Measurements from ENCODE around the gene ANXA6.

The ANXA6 gene

DNA sequence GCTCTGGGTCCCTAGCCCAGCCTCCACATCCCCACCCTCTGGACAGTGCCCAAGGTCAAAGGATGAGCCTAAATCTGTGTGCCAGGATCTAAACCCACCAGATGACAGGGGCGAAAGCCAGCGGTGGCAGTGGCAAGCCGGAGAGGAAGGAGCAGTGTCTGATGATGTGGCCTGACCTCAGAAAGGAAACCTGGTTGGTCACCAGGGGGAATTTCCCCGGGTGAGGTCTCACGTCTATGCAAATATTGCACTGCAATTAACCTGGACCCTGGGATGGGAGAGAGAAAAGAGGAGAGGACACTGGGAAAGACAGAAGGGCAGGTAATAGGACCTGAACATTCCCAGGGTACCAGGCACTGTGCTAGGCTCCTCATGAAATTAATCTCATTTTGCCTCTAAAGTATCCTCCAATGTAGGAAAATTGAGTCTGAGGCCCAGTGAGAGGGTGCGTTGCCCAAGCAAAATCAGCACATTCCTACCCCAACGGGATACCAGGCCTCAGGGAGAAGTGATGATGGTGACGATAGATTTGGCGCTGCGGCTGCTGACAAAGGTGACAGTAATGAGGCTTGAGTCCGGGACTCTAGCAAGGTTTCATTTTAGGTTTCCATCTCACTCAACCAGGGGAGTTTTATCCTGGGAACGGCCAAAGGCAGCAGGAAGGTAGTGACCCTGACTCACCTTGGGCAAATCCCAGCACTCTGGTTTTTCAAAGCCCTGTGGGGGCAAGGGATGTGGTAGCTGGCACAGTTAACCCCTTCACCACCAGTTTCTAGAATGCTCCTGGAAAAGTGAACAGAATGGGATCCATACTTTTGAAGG, 63.3 kb downstream of the ANXA6 start:
- ChIA-PET CTCF (interaction anchor here (1.1 kb wide), 1 partner anchor 21 kb away, joined by 7 read pairs; no protein-coding TSS in a partner anchor), POLR2A (no interaction called here)
- no peak for TF ChIP-seq KLF16 (tag by site-specific recombination; IDR thresholded peaks at IDR 0.05)
- no peak for TF ChIP-seq ZNF175 (tag by site-specific recombination; IDR thresholded peaks at IDR 0.05)
- TF ChIP-seq, protein P1, sequence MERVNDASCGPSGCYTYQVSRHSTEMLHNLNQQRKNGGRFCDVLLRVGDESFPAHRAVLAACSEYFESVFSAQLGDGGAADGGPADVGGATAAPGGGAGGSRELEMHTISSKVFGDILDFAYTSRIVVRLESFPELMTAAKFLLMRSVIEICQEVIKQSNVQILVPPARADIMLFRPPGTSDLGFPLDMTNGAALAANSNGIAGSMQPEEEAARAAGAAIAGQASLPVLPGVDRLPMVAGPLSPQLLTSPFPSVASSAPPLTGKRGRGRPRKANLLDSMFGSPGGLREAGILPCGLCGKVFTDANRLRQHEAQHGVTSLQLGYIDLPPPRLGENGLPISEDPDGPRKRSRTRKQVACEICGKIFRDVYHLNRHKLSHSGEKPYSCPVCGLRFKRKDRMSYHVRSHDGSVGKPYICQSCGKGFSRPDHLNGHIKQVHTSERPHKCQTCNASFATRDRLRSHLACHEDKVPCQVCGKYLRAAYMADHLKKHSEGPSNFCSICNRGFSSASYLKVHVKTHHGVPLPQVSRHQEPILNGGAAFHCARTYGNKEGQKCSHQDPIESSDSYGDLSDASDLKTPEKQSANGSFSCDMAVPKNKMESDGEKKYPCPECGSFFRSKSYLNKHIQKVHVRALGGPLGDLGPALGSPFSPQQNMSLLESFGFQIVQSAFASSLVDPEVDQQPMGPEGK (tag by site-specific recombination; IDR thresholded peaks at IDR 0.05), result no peak
- no peak for TF ChIP-seq ZNF501 (tag by site-specific recombination; IDR thresholded peaks at IDR 0.05)
- no peak for TF ChIP-seq ZNF561 (tag by site-specific recombination; IDR thresholded peaks at IDR 0.05; ENCODE audit: borderline replicate concordance)
- Histone ChIP-seq H3K36me3 (ENCODE audit: control insufficient read depth in 2 of 2, insufficient read depth in 1 of 2, low read length in 2 of 2) (no peaks in the 10 kb centered on the region), H3K9me3 (ENCODE audit: control insufficient read depth, insufficient read depth, low read depth, low read length) (no peaks in the 10 kb centered on the region), H3K4me1 (ENCODE audit: control insufficient read depth, insufficient read depth, low read length) (no peaks in the 10 kb centered on the region), H3K27ac (ENCODE audit: extremely low read depth, low read depth, low read length) (no peak overlapping the region), H3K4me3 (ENCODE audit: low read depth, low read length) (no peak overlapping the region)

DNA sequence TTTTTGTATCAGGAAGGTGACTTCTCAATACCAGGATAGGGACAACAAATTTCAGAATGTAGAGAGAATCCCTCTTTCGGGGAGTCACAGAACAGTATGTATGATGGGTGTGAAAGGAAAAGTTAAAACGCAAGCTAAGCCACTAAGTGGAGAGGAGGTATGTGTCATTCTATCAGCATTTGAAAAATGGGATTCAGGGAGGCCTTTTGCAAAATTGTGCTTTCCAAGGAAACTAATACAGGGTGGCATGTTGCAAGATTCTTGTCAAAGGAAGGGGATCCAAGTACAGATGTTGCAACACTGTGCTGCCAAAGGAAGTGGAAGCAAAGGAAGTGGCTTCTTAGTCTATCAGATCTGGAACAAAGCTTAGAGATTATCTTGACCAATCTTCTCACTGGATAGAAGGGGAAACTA, 64.1 kb downstream of the ANXA6 start:
- H3K27ac ChIP-seq (ENCODE audit: extremely low read depth, low read depth, low read length), result no peak overlapping the region
- H3K4me1 ChIP-seq (ENCODE audit: control insufficient read depth, insufficient read depth, low read length), result no peaks in the 10 kb centered on the region
- no peaks in the 10 kb centered on the region for H3K36me3 ChIP-seq (ENCODE audit: control insufficient read depth in 2 of 2, insufficient read depth in 1 of 2, low read length in 2 of 2)
- TF ChIP-seq ZNF785 (tag by site-specific recombination; IDR thresholded peaks at IDR 0.05) (no peak), SP2 (tag by site-specific recombination; IDR thresholded peaks at IDR 0.05) (no peak), ZNF335 (tag by site-specific recombination; conservative IDR thresholded peaks at IDR 0.05) (no peak), ZBTB1 (tag by site-specific recombination; IDR thresholded peaks at IDR 0.05) (no peak), ZNF677 (tag by site-specific recombination; IDR thresholded peaks at IDR 0.05) (no peak), RBAK (tag by site-specific recombination; IDR thresholded peaks at IDR 0.05) (no peak), ZNF776 (tag by site-specific recombination; IDR thresholded peaks at IDR 0.05; ENCODE audit: borderline replicate concordance) (no peak), ZNF175 (tag by site-specific recombination; IDR thresholded peaks at IDR 0.05) (no peak)
- TF ChIP-seq, protein P2, sequence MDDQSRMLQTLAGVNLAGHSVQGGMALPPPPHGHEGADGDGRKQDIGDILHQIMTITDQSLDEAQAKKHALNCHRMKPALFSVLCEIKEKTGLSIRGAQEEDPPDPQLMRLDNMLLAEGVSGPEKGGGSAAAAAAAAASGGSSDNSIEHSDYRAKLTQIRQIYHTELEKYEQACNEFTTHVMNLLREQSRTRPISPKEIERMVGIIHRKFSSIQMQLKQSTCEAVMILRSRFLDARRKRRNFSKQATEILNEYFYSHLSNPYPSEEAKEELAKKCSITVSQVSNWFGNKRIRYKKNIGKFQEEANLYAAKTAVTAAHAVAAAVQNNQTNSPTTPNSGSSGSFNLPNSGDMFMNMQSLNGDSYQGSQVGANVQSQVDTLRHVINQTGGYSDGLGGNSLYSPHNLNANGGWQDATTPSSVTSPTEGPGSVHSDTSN (CRISPR knock-in tag; IDR thresholded peaks at IDR 0.05), result no peak
- TF ChIP-seq, protein P3, sequence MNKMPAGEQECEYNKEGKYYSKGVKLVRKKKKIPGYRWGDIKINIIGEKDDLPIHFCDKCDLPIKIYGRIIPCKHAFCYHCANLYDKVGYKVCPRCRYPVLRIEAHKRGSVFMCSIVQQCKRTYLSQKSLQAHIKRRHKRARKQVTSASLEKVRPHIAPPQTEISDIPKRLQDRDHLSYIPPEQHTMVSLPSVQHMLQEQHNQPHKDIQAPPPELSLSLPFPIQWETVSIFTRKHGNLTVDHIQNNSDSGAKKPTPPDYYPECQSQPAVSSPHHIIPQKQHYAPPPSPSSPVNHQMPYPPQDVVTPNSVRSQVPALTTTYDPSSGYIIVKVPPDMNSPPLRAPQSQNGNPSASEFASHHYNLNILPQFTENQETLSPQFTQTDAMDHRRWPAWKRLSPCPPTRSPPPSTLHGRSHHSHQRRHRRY (tag by site-specific recombination; IDR thresholded peaks at IDR 0.05), result no peak
- TF ChIP-seq, protein P4, sequence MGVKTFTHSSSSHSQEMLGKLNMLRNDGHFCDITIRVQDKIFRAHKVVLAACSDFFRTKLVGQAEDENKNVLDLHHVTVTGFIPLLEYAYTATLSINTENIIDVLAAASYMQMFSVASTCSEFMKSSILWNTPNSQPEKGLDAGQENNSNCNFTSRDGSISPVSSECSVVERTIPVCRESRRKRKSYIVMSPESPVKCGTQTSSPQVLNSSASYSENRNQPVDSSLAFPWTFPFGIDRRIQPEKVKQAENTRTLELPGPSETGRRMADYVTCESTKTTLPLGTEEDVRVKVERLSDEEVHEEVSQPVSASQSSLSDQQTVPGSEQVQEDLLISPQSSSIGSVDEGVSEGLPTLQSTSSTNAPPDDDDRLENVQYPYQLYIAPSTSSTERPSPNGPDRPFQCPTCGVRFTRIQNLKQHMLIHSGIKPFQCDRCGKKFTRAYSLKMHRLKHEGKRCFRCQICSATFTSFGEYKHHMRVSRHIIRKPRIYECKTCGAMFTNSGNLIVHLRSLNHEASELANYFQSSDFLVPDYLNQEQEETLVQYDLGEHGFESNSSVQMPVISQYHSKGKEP (tag by site-specific recombination; IDR thresholded peaks at IDR 0.05), result no peak
- no peaks in the 10 kb centered on the region for H3K9me3 ChIP-seq (ENCODE audit: control insufficient read depth, insufficient read depth, low read depth, low read length)
- ChIA-PET POLR2A (interaction anchor here (0.9 kb wide), 1 partner anchor 13 kb away, joined by 3 read pairs; no protein-coding TSS in a partner anchor), CTCF (interaction anchor here (0.6 to 1.1 kb wide), 4 partner anchors 22 to 71 kb away, joined by 4 to 7 read pairs (median 4); no protein-coding TSS in a partner anchor)
- no peak overlapping the region for H3K4me3 ChIP-seq (ENCODE audit: low read depth, low read length)

All from HEK293 (cell line).